GM18867 (cell line): Measurements from ENCODE around the gene GRIA3.
A peak's percentile ranks its signal among the peaks of the same experiment; 100 is the strongest.
"Not testable (repeated sequence)": the region's sequence is repeated elsewhere in the genome, so short reads cannot be mapped to it uniquely, and the experiment has no call there.

Source experiments
- ATAC-seq: cut with Tn5 transposase; IDR thresholded peaks from one replicate; pipeline ENCODE4 v1.9.1; 2021; ENCODE audit warnings: mild to moderate bottlenecking, moderate library complexity; ENCODE audit not compliant: unreplicated experiment

Gene GRIA3

DNA sequence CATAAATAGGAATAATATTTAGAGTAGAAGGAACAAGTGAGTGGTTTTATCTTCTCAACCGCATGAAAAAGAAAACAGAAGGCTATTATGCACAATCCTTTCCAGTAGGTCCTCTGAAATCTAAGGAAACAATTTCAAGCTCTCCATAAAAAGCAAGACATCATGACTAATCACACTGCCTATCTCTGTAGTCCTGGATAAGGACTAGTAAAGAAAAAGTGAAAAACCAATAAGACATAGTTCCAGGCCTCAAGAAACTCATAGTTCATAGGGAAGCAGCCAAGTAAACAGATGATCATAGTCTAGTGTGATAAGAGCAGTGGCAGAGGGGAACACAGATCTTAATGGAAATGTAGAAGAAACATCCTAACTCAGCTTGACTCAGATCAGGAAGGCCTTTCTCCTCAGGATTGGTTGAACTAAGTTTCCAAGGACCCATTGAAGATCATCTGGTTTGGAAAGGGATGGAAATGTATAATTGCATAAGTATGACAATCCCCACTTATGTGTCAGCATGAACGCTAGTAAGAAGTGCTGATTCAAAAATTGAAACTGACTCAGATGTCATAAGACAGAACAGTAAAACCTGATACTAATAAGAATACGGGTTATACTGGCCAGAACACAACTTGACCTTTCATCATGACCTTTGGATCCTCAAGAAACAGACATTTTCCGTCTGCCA lies 155.3 kb downstream of the GRIA3 start:
- ATAC-seq, result peak; percentile 66

DNA sequence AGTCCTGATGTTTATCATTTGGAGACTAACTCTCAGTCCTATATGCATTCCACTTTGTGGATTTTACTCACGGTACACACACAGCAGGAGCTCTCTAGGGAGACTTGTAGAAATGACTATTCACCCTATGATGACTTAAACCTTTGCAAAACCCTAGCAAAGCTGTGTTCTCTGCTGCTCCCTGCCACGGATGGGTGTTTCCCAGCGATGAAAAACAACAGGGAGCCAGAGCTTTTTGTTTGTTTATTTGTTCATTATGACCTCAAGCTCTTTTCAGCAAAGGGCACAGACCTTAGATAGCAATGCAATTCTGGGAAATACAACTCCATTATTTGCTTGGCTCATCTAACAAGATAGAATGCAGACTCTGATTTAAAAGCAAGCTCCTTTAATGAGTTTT lies 156.6 kb downstream of the GRIA3 start:
- ATAC-seq, result no peak

DNA sequence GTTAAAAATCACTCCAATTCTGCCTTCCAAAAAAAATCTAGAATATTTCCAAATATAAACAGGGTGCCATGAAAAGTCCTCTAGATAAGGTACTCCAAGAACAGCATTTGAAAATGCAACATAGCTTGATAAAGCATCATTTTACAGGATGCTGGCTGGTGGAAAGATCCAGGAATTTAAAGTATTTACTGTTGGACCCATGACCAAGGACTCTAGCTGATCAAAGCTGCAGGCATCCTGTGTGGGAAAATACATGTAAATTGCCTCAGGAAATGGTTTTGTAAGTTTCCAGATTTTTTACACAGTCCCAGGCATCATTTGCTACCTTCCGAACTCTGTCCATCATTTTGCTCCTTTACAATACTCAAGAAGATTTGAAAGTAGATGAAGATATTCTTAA lies 164.4 kb downstream of the GRIA3 start:
- ATAC-seq, result no peak

DNA sequence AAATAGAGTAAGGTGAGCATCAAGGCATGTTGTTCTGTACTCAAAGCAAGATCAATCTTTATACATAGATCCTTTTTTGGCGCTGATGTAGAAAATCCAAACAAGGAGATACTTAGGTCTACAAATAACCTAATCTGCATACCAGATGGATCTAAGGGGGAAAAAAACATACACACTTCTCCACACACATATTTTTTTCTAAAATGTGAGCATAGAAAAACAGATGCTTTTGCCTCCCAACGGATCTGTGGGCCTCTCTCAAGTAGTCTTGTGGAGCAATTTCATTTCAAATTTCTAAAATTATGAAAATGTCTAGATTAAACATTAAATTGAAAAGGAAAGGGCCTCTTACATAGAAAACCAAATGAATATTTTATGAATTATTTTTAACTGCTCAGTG lies 166.1 kb downstream of the GRIA3 start:
- ATAC-seq, result no peak

DNA sequence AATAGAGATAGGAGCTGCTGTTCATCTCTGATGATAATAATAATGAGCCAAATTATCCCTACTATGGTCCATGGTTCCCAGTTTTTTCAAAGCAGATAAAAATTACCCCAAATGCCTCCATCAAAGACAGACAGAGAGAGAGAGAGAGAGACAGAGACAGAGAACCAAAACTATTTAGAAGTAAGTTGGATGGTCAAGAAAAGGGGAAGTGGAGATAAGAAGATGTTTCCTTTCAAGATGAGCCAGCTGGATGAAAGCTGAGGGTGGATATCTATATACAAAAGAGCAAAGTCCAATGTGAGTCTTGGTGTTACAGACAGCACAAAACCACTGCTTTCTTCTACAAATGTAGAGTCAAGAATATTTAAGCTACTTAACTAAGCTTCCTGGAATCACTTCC lies 173.9 kb downstream of the GRIA3 start:
- peak; percentile 97 for ATAC-seq

DNA sequence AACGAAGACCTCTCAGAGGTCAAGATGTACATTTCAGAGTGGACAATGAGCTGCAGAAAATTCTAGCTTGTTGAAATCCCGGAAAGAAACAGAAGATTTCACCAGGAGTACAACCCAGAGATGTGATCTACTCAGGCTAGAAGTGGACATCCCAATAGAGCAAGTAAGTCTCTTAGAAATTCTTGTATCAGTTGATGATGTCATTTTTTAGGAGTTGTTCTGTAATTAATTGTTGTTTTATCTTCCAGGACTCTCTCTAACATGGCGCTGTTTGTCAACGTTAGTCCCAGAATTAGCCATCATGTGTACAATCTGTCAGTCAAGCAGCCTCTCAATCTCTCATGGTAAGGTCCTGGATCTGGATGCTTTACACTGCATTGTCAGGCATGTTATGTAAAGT lies 174.4 kb downstream of the GRIA3 start:
- no peak for ATAC-seq

DNA sequence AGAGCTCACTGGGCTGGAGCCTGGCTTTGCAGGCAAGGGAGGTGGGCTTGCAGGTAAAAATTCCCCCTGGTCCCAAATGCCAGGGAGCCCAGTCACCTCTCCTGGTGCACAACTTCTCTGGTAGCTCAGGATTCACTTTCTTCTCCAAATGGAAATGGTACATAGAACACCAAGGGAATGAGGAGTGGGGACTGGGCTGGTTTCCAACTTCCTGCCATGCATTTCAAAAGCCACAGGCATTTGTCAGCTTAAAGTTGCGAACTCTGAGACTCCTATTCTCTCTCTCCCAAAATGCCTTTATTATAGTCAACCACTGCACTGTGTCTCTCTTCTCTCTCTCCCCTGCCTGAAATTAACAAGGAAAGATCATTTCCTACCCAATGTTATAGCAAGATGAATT lies 177.3 kb downstream of the GRIA3 start:
- ATAC-seq, result no peak

DNA sequence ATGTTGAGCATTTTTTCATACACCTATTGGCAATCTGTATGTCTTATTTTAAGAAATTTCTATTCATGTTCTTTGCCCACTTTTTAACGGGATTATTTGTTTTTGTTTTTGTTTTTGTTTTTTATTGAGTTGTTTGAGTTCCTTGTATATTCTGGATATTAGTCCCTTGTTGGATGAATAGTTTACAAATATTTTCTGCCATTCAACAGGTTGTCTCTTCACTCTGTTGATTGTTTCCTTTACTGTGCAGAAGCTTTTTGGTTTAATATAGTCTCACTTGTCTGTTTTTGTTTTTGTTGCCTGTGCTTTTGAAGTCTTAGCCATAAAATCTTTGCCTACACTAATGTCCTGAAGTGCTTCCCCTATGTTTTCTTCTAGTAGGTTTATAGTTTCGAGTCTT lies 202.1 kb downstream of the GRIA3 start:
- not testable (repeated sequence) for ATAC-seq

DNA sequence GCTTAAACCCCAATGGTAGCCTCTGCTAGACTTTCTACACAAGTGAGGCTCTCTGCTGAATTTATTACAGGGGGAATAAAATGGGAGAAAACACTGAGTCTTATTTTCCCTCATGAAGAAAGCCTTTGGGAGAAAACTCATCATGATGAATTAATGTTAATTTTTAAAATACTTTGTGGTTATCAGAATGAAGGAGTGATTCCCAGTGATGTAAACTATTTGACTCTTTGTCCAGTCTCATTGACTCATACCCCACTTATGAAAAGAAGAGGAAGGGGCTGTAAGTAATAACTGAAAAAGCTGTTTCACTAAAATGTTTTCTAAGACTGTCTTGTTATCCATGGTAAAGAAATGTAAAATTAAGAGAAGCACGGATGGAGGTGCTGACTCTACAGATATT lies 208.8 kb downstream of the GRIA3 start:
- ATAC-seq, result no peak

DNA sequence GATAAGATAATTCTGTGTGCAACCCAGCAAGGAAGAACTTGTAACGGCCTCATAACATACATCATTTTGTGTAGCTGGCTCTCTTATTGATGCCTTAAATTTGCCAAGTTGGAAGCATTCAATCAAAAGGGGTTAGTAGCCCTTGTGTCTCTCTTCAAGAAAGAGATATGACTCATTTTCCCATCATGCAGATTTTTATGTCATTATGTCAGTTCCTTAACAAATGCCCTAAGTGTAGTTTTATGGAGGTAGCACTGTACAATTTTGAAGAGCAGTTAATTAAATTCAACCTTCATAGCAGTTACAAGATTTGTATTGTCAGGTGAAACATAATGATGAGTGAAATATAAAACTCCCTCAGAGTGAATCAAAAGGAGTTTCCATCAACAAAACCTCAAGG lies 215.6 kb downstream of the GRIA3 start:
- ATAC-seq, result no peak

DNA sequence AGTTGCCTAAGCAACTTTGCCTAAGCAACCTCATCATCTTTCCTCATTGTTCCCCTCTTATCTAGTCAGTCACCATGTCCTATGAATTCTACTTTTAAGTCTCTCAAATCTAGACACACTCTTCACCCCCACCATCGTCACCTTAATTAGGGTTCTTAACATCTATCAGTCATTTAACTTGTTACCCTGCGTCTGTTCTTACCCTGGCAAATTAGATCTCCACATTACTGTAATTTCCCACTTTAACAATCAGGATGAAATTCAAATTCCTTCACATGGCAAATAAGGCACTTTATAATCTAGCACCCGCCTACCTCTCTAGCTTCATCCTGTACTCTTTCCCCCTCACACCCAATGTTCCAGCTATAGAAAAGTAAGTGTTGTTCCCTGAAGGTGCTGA lies 221.2 kb downstream of the GRIA3 start:
- ATAC-seq, result no peak

DNA sequence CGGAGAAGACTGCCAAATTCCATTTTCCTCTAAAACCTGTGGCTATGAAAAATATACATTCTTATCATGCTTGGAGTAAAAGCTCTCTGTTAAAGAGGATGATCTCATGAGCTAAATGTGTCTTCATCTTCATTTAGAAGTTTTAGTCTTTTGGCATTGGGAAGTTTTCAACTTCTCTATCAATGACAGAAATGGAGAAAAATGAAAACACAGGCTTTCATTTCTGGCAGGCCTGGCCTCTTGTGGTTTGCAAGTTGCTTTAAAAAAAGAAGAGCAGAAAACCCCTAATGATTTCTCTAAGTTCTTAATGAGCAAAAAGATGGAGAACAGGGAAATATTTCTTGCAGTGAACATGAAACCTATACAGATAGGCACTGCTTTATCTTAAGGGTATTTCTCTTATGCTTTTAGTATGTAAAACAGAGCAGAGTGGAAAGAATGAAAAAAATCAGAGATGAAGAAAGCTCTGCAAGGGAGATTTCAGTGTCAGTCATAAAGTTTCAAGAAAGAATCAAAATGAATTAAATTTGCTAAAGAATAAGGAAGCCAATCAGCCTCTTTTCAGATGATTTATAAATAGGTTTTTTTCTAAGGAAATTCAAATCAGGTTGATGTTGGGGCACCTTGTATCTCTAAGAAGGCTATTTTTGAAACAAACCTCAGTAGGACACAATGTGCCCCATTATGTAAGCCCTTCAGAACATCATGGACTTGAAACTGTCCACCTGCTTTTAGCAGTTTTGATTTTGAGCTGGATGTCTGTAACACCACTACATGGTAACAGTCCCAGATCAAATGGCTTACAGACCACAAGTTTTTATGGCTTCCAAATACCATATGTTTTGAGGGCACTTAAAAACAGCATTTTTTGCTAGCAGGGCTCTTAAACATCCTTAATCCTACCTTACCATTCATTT lies 225.0 kb downstream of the GRIA3 start:
- ATAC-seq, result peak; percentile 41

DNA sequence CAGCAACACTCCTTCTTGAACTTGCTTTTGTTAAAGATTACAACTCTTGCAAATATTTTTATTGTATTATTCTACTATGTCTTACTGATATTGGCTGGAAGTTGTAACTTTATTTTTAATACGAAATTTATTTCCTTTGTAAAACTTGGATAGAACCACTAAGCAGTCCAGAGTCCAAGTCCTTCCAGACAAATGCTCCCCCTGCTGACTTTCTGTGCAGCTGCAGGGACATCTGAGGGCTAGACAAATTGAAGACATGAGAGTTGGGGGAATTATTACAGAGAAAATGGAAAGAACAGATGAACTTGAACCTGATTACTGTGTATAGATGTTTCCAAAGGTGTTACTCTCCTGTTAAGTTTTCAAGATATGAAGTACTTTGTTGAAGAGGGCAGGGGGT lies 238.8 kb downstream of the GRIA3 start:
- ATAC-seq, result peak; percentile 47

DNA sequence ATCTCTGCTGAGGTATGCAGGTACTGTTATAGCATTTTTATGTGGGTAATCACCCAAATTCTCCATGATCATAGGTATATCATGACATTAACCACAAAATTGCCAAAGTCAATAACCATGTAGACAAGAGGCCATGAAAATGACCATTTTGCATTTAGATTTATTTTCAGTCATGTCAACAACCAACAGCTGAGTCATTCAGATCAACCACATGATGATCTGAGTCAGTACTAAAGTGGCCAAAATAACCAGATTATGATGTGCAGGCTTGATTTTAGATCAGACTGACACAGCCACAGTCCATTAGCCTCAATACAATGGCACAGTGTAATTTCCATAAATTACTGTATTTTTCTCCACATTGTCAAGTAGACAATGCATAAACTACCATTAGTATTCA lies 240.5 kb downstream of the GRIA3 start:
- peak; percentile 91 for ATAC-seq

DNA sequence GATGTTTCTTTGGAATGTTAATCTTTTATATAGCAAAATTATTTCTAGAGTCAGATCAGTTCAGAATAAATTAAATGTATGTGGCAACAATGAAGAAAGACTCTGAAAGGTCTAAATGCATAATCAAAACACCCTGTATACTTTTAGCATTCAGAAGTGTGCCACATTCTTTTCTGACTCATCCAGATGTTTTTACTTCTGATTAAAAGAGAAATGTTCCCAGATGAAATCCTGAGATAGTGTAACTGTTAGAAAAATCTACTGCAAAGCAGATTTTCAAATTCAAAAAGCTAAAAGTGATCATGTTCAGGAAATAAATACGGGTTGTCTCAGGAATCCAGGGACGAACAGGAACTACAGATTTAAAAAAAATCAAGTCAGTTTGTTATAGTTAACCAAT lies 241.4 kb downstream of the GRIA3 start:
- no peak for ATAC-seq

DNA sequence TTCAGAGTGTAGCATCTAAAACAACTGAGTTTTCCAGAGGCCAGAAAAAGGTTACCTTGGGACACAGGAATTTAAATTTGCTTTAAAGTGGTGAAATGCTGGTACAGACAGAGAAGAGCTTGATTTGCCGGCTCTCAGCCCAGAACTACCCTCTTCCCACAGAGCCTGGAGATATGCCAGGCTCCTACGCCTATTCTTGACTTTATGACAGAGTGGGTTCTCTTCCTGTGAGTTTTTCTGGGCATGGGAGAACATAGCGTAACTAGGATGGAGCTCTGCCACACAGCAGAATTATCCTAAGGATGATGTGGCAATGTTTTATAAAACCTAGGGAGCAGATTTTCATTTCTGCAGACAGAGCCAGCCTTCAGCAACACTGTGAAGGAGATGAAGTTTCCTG lies 241.8 kb downstream of the GRIA3 start:
- no peak for ATAC-seq

DNA sequence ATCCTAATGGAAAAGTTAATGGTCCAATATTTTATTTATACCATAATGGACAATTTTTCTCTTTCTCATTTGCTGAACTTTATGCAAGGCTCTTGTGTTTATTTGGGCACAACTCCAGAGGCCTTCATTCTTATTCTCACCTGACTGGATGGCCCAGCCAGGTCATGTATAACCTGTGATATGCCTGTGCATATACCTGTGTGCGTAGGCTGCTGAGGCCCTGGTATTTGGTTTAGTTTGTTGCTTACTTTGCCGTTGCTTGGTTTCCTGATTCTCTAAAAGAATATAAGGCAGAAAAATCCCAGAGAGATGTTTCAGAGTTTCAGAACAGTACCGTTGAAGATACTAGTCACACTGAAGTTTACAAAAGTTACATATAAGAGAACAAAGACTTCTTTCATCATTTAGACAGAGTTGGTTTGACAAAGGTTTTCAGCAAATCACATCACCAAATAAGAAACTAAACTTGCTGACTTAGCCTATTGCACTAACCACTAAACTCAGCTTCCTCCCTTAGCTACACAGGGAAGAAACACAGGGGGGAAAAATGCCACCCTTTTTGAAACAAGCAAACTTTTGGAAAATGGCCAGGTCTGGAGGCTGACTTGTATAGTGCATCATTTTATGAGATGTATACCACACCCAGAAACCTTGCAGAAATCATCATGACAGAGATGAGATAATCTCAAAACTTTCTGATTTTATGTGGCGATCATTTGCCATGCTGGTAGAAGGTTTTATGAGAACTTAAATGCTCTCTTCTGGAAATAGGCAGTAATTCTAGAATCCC lies 248.5 kb downstream of the GRIA3 start:
- ATAC-seq, result no peak

DNA sequence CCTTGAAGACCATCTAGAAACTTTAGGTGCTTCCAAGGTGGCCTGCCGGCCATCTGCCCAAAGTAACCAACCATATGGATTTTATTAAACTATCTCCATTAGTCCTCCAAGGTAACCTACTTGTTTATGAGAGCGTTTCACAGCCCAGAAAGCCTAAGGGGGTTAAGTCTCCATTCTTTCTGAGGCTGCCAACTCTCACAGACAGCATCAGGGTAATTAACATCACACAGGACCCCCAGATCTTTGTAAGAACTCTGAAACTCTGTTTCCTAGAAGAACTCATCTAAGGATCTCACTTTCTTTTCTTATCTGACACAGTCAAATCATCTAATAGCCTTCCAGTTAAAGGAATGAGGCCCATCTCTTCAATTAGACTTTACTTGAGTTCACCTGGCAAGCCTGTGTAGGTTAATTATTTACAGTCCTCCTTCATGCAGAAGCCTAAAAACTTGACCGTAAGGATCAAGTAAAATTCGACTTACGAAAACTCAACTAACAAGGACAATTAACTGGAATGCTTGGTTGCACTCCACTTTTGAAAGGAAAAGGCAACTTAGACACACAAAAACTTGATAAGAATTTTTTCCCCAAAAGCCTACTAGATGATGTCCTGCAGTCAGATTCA lies 252.5 kb downstream of the GRIA3 start:
- ATAC-seq, result no peak

DNA sequence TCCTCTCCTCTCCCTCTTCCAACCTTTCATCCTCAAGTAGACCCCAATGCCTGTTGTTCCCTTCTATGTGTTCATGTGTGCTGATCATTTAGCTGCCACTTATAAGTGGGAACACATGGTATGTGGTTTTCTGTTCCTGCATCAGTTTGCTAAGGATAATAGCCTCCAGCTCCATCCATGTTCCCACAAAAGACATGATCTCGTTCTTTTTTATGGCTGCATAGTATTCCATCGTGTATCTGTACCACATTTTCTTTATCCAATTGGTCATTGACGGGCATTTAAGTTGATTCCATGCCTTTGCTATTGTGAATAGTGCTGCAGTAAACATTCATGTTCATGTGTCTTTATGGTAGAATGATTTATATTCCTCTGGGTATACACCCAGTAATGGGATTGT lies 255.8 kb downstream of the GRIA3 start:
- ATAC-seq, result not testable (repeated sequence)

DNA sequence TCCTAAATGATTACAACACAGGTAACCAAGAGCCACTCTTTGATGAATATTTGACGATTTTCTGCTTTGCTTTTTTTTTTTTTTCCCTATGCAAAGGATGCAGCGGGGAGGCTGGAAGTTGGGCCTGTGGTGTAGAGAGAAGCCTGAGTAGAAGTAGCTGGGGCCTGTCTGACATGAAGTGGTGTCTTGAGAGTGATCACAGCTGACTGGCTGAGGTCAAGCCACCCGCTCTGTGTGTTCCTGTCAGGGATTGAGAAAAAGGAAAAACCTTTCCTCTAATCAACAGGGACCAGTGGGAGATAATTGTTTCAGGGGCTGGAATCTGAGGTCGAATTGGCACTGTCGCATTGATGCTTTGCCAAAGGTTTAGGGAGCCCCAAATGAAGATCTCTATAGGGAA lies 258.7 kb downstream of the GRIA3 start:
- no peak for ATAC-seq

DNA sequence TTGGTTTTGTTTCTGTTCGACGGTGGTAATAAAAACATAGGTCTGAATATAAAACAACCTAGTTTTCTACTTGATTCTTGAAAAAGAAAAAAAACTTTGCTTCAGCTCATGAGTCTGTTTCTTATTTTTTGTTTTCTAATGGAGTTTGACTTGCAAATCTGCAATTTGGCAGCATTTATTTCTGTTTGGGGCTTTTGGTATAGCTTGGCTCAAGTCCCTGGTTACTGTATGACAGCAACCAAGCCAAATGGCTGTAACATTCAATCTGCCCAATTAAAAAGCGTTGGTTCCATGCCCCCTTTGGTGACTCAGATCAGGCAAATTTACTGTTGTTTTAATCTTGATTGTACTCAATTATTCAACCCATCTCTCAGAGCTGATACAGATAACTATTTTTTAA lies 263.4 kb downstream of the GRIA3 start:
- ATAC-seq, result no peak
